Activated T-cell treated with anti-CD3 and anti-CD28 coated beads, Interleukin-2, amount 50 U/mL, for 4 hours (primary cell): Measurements from ENCODE around the gene FBXO24. TPM values are rescaled to one million over a fixed set of nuclear protein-coding genes. Genes with fewer than 3 reads are reported as not detected.
"Not testable (repeated sequence)": the region's sequence is repeated elsewhere in the genome, so short reads cannot be mapped to it uniquely, and the experiment has no call there.

Experiments
- ATAC-seq, 2 donors: fragments of 200-7000 bp; cut with Tn5 transposase; one replicate each; pipeline ENCODE4 v1.10.0; 2021
- DNase-seq: peaks from one replicate; pipeline ENCODE4 v3.0.0-alpha.2; 2020
- H3K27me3 Mint-ChIP-seq: one replicate; pipeline ENCODE4 v1.8.0; 2021; ENCODE audit warnings: low read depth, mixed read lengths
- H3K36me3 Mint-ChIP-seq: one replicate; pipeline ENCODE4 v1.8.0; 2022; ENCODE audit warnings: mixed read lengths; ENCODE audit not compliant: insufficient read depth
- H3K4me1 Mint-ChIP-seq: one replicate; pipeline ENCODE4 v1.8.0; 2021; ENCODE audit warnings: low read depth, mixed read lengths
- H3K4me3 Mint-ChIP-seq: one replicate; pipeline ENCODE4 v1.8.0; 2021; ENCODE audit warnings: mild to moderate bottlenecking, moderate library complexity, mixed read lengths
- H3K9me3 Mint-ChIP-seq: one replicate; pipeline ENCODE4 v1.8.0; 2021; ENCODE audit warnings: mixed read lengths
- total RNA-seq, 3 donors: library from RNA; stranded (reverse); gene quantifications; one replicate each; pipeline ENCODE4 v1.2.1, GENCODE V29; 2021

FBXO24 gene
- total RNA-seq, 3 donors from 2014 or later = 0.14 to 0.40 (median 0.34) TPM

DNA sequence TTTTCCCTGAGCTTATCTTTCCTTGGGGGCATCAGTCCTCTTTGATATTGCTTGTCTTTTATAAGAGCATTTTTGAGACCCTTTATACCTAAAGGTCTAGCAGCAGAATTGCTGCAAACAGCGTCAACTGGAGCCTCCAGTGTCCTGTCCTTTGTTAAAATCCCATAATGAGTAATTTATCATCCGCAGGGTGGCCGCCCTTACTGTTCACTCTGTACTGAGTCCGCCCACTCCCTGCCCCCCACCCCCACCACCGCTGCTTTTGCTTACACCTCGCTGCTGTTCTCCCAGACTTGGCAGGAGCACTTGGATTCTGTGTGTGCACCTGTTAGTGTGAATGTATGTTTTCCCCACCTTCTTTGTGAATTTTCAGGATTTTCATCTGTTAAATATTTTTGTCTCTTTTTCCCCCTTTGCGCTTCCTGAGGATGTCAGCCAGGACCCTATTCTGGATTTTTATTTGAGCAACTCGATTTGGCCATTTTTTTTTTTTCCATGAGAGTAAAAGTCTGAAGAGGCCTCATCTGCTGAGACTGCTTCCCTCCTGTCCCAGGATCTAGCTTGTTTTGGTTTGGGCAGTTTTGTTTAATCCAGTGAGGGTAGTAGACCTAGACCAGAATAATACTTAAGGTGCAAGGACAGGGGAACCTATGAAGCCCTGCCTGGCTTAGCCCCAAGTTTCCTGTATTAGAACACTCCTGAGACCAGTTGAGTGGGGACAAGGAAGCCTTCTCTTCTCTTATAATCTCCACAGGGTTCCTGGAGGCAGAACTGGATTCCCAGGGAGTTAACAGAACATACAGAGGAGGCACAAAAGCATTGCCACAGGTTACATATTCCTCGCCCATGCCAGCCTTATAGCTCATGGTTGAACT lies 39.0 kb upstream of the FBXO24 start:
- DNase-seq = no peak

GRCh38 chr7:100547872-100548271 lies 38.3 kb upstream of the FBXO24 start:
- no peaks in the 10 kb centered on the region for H3K9me3 Mint-ChIP-seq
- no peak for DNase-seq
- no peak overlapping the region for H3K4me3 Mint-ChIP-seq
- H3K4me1 Mint-ChIP-seq = peaks cover 78% of the 10 kb centered on the region
- H3K36me3 Mint-ChIP-seq = peaks cover 12% of the 10 kb centered on the region
- no peak for ATAC-seq
- H3K27me3 Mint-ChIP-seq = no peaks in the 10 kb centered on the region

More for the DNA sequence above, 39.0 kb upstream of the FBXO24 start:
- ATAC-seq = no peak
- H3K4me3 Mint-ChIP-seq = peak overlapping the region; percentile 98
- peaks cover 8% of the 10 kb centered on the region for H3K36me3 Mint-ChIP-seq
- peaks cover 82% of the 10 kb centered on the region for H3K4me1 Mint-ChIP-seq
- H3K9me3 Mint-ChIP-seq = no peaks in the 10 kb centered on the region
- H3K27me3 Mint-ChIP-seq = no peaks in the 10 kb centered on the region

GRCh38 chr7:100548446-100548845 lies 37.7 kb upstream of the FBXO24 start:
- Mint-ChIP-seq H3K4me3 (peak overlapping the region; percentile 26), H3K4me1 (peaks cover 73% of the 10 kb centered on the region), H3K36me3 (peaks cover 14% of the 10 kb centered on the region)
- H3K27me3 Mint-ChIP-seq, ATAC-seq, DNase-seq, H3K9me3 Mint-ChIP-seq: not testable (repeated sequence)

GRCh38 chr7:100552532-100552931 lies 33.6 kb upstream of the FBXO24 start:
- no peaks in the 10 kb centered on the region for H3K9me3 Mint-ChIP-seq
- H3K4me1 Mint-ChIP-seq = peaks cover 33% of the 10 kb centered on the region
- H3K36me3 Mint-ChIP-seq = peaks cover 37% of the 10 kb centered on the region
- no peak overlapping the region for H3K4me3 Mint-ChIP-seq
- DNase-seq = no peak
- H3K27me3 Mint-ChIP-seq = no peaks in the 10 kb centered on the region
- ATAC-seq = no peak

GRCh38 chr7:100553032-100553431 lies 33.1 kb upstream of the FBXO24 start:
- Mint-ChIP-seq H3K27me3 (no peaks in the 10 kb centered on the region), H3K4me1 (peaks cover 28% of the 10 kb centered on the region), H3K9me3 (no peaks in the 10 kb centered on the region), H3K36me3 (peaks cover 37% of the 10 kb centered on the region), H3K4me3 (no peak overlapping the region)
- ATAC-seq = no peak
- no peak for DNase-seq

DNA sequence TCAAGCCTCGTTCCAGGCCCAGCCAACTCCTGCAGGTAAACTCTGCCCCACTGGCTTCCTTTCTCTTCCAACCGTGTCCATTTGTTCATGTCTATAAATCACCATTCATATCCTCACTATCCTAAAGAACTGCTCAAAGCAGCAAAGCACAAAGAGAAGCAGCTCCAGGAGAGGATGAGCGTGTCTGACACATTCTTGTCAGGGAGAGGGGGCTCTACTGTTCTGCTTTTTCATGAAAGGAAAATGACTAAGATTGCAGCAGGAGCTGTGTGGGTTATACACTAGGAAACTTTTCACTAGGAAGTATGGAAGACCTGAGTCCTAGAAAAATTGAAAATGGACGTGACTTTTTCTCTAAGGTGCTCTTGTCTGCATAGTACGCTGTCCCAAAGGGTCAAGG lies 30.4 kb upstream of the FBXO24 start:
- Mint-ChIP-seq H3K4me3 (no peak overlapping the region), H3K9me3 (no peaks in the 10 kb centered on the region), H3K27me3 (no peaks in the 10 kb centered on the region), H3K36me3 (peaks cover 37% of the 10 kb centered on the region), H3K4me1 (peaks cover 11% of the 10 kb centered on the region)
- DNase-seq = no peak
- no peak for ATAC-seq

GRCh38 chr7:100556541-100556940 lies 29.6 kb upstream of the FBXO24 start:
- Mint-ChIP-seq H3K4me1 (peaks cover 10% of the 10 kb centered on the region), H3K36me3 (peaks cover 37% of the 10 kb centered on the region), H3K4me3 (no peak overlapping the region), H3K27me3 (no peaks in the 10 kb centered on the region), H3K9me3 (no peaks in the 10 kb centered on the region)
- DNase-seq (no peak), ATAC-seq (no peak)

GRCh38 chr7:100559127-100559526 lies 27.0 kb upstream of the FBXO24 start:
- no peak for DNase-seq
- no peaks in the 10 kb centered on the region for H3K27me3 Mint-ChIP-seq
- ATAC-seq = no peak
- H3K9me3 Mint-ChIP-seq = no peaks in the 10 kb centered on the region
- peaks cover 12% of the 10 kb centered on the region for H3K4me1 Mint-ChIP-seq
- peaks cover 28% of the 10 kb centered on the region for H3K36me3 Mint-ChIP-seq
- no peak overlapping the region for H3K4me3 Mint-ChIP-seq

- Mint-ChIP-seq H3K4me1 (peaks cover 12% of the 10 kb centered on the region), H3K9me3 (no peaks in the 10 kb centered on the region), H3K4me3 (no peak overlapping the region), H3K36me3 (peaks cover 11% of the 10 kb centered on the region), H3K27me3 (no peaks in the 10 kb centered on the region)
- ATAC-seq (no peak), DNase-seq (no peak)
Measured at GRCh38 chr7:100561491-100562194, 24.5 kb upstream of the FBXO24 start.

- peaks cover 7% of the 10 kb centered on the region for H3K36me3 Mint-ChIP-seq
- peaks cover 12% of the 10 kb centered on the region for H3K4me1 Mint-ChIP-seq
- H3K4me3 Mint-ChIP-seq = no peak overlapping the region
- no peaks in the 10 kb centered on the region for H3K9me3 Mint-ChIP-seq
- H3K27me3 Mint-ChIP-seq = no peaks in the 10 kb centered on the region
- no peak for ATAC-seq
- no peak for DNase-seq
Measured at GRCh38 chr7:100562195-100563099, 23.7 kb upstream of the FBXO24 start.

DNA sequence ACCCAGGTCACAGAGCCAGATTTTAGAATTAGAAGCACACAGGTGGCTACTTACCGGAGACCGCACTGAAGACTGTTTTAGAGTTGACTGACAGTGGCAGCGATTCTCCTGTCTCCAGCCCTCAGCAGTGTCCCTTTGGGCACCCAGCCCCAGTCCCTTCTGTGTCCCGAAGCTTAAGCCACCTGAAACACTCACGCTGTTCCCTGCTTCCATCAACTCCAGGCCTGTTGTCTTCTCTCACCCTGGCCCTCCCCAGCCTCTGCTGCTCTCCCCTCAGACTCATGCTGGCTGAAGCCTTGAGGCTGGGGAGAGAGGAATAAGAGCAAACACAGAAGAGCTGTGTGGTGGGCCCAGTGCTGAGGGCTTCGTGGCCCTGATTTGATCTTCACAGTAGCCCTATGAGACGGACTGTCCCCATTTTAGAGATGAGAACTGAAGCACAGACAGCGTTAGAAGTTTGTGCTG lies 23.0 kb upstream of the FBXO24 start:
- DNase-seq (no peak), ATAC-seq (no peak)
- H3K4me1 Mint-ChIP-seq = peaks cover 18% of the 10 kb centered on the region
- no peak overlapping the region for H3K4me3 Mint-ChIP-seq
- H3K9me3 Mint-ChIP-seq = no peaks in the 10 kb centered on the region
- H3K36me3 Mint-ChIP-seq = peaks cover 7% of the 10 kb centered on the region
- H3K27me3 Mint-ChIP-seq = no peaks in the 10 kb centered on the region

GRCh38 chr7:100563809-100564400 lies 22.2 kb upstream of the FBXO24 start:
- no peak overlapping the region for H3K4me3 Mint-ChIP-seq
- H3K27me3 Mint-ChIP-seq = no peaks in the 10 kb centered on the region
- DNase-seq = peak; percentile 87
- no peaks in the 10 kb centered on the region for H3K9me3 Mint-ChIP-seq
- ATAC-seq = peak; percentile 75 to 77
- peaks cover 7% of the 10 kb centered on the region for H3K36me3 Mint-ChIP-seq
- peaks cover 23% of the 10 kb centered on the region for H3K4me1 Mint-ChIP-seq

DNA sequence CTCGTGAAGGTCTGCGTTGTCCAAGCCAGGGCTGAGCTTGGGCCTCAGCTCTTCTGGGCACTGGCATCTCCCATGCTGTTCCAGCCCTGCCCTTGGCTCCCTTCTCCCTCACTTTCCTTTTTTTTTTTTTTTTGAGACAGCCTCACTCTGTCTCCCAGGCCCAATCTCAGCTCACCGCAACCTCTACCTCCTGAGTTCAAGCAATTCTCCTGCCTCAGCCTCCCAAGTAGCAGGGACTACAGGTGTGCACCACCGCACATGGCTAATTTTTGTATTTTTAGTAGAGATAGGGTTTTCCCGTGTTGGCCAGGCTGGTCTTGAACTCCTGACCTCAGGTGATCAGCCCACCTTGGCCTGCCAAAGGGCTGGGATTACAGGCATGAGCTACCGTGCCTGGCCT lies 21.7 kb upstream of the FBXO24 start:
- DNase-seq, ATAC-seq, H3K9me3 Mint-ChIP-seq, H3K27me3 Mint-ChIP-seq, H3K36me3 Mint-ChIP-seq, H3K4me3 Mint-ChIP-seq: not testable (repeated sequence)
- peaks cover 25% of the 10 kb centered on the region for H3K4me1 Mint-ChIP-seq

- H3K36me3 Mint-ChIP-seq = peaks cover 3% of the 10 kb centered on the region
- DNase-seq (no peak), ATAC-seq (no peak)
- peaks cover 22% of the 10 kb centered on the region for H3K4me1 Mint-ChIP-seq
- no peaks in the 10 kb centered on the region for H3K9me3 Mint-ChIP-seq
- no peaks in the 10 kb centered on the region for H3K27me3 Mint-ChIP-seq
- no peak overlapping the region for H3K4me3 Mint-ChIP-seq
Measured at GRCh38 chr7:100565133-100565571, 21.0 kb upstream of the FBXO24 start.
